HG03342 (cell line): Measurements from ENCODE around the gene MGAT5.

Experiments used
- ATAC-seq: cut with Tn5 transposase; IDR thresholded peaks from one replicate; pipeline ENCODE4 v1.9.1; 2021; ENCODE audit warnings: mild to moderate bottlenecking, moderate library complexity; ENCODE audit not compliant: unreplicated experiment

The MGAT5 gene

GRCh38 chr2:134361648-134362047, 107.8 kb downstream of the MGAT5 start:
- no peak for ATAC-seq

- no peak for ATAC-seq
Measured at GRCh38 chr2:134362152-134362668, 108.3 kb downstream of the MGAT5 start.

GRCh38 chr2:134362740-134363139, 108.9 kb downstream of the MGAT5 start:
- ATAC-seq, result no peak

GRCh38 chr2:134365356-134365755, 111.5 kb downstream of the MGAT5 start:
- ATAC-seq, result no peak

GRCh38 chr2:134366359-134366758, 112.5 kb downstream of the MGAT5 start:
- no peak for ATAC-seq

- ATAC-seq, result no peak
Measured at GRCh38 chr2:134367213-134367612, 113.3 kb downstream of the MGAT5 start.

- no peak for ATAC-seq
Measured at GRCh38 chr2:134368009-134368817, 114.3 kb downstream of the MGAT5 start.

GRCh38 chr2:134369220-134369902, 115.5 kb downstream of the MGAT5 start:
- no peak for ATAC-seq

GRCh38 chr2:134370655-134371445, 117.0 kb downstream of the MGAT5 start:
- no peak for ATAC-seq

GRCh38 chr2:134372141-134372540, 118.3 kb downstream of the MGAT5 start:
- no peak for ATAC-seq

- no peak for ATAC-seq
Measured at GRCh38 chr2:134372611-134373131, 118.8 kb downstream of the MGAT5 start.

- no peak for ATAC-seq
Measured at GRCh38 chr2:134375935-134376334, 122.1 kb downstream of the MGAT5 start.

GRCh38 chr2:134377730-134378129, 123.9 kb downstream of the MGAT5 start:
- ATAC-seq, result no peak

- no peak for ATAC-seq
Measured at GRCh38 chr2:134379293-134379692, 125.4 kb downstream of the MGAT5 start.

- ATAC-seq, result no peak
Measured at GRCh38 chr2:134379722-134380121, 125.8 kb downstream of the MGAT5 start.

GRCh38 chr2:134381141-134381540, 127.3 kb downstream of the MGAT5 start:
- no peak for ATAC-seq

GRCh38 chr2:134384131-134384530, 130.3 kb downstream of the MGAT5 start:
- ATAC-seq, result no peak

- ATAC-seq, result no peak
Measured at GRCh38 chr2:134385195-134385594, 131.3 kb downstream of the MGAT5 start.

GRCh38 chr2:134386310-134386709, 132.4 kb downstream of the MGAT5 start:
- ATAC-seq, result no peak

- ATAC-seq, result no peak
Measured at GRCh38 chr2:134389381-134389780, 135.5 kb downstream of the MGAT5 start.

- peak; percentile 83 for ATAC-seq
Measured at GRCh38 chr2:134391751-134392160, 137.9 kb downstream of the MGAT5 start.
